Mesenchymal stem cell (in vitro differentiated cells and primary cell): ENCODE results near the gene NELFB.

Experiments used
- DNase-seq: peaks from one replicate; pipeline ENCODE4 v3.0.0-alpha.2; 2013
- H2AFZ ChIP-seq: one replicate; pipeline ENCODE4 v1.6.1; 2013; ENCODE audit warnings: low read depth, mild to moderate bottlenecking, control low read depth, inconsistent platforms, low read length, moderate library complexity
- H2AK5ac ChIP-seq: 2 replicates; pipeline ENCODE4 v1.6.1; 2013; ENCODE audit warnings: low read length, moderate library complexity, mild to moderate bottlenecking, inconsistent platforms; ENCODE audit not compliant: severe bottlenecking
- H2BK120ac ChIP-seq: one replicate; pipeline ENCODE4 v1.6.1; 2013; ENCODE audit warnings: low read depth, mild to moderate bottlenecking, inconsistent platforms, low read length, moderate library complexity
- H2BK12ac ChIP-seq, 2 experiments: one replicate each; pipeline ENCODE4 v1.6.1; 2013; ENCODE audit warnings: inconsistent platforms in 2 of 2, low read length in 2 of 2, mild to moderate bottlenecking in 2 of 2, moderate library complexity in 2 of 2, control low read depth in 1 of 2
- H2BK15ac ChIP-seq: one replicate; pipeline ENCODE4 v1.6.1; 2013; ENCODE audit warnings: mild to moderate bottlenecking, low read depth, inconsistent platforms; ENCODE audit not compliant: poor library complexity, severe bottlenecking
- H2BK5ac ChIP-seq: 2 replicates; pipeline ENCODE4 v1.6.1; 2013; ENCODE audit warnings: low read depth, mild to moderate bottlenecking, low read length, control low read depth, inconsistent platforms; ENCODE audit not compliant: poor library complexity, severe bottlenecking
- H3K14ac ChIP-seq, 2 experiments: one replicate each; pipeline ENCODE4 v1.6.1; 2013; ENCODE audit warnings: inconsistent platforms in 2 of 2, low read length in 2 of 2, control low read depth in 1 of 2, mild to moderate bottlenecking in 1 of 2, moderate library complexity in 1 of 2
- H3K18ac ChIP-seq, 2 experiments: one replicate each; pipeline ENCODE4 v1.6.1; 2013; ENCODE audit warnings: inconsistent platforms in 2 of 2, low read length in 2 of 2, control low read depth in 1 of 2, low read depth in 1 of 2, mild to moderate bottlenecking in 1 of 2
- H3K23ac ChIP-seq, 2 experiments: one replicate each; pipeline ENCODE4 v1.6.1; 2013; ENCODE audit warnings: inconsistent platforms in 2 of 2, low read length in 2 of 2, mild to moderate bottlenecking in 2 of 2, moderate library complexity in 2 of 2, control low read depth in 1 of 2
- H3K27ac ChIP-seq: 2 replicates; pipeline ENCODE4 v1.5.1; 2013; ENCODE audit warnings: mild to moderate bottlenecking, moderate library complexity, low read length, control low read depth, inconsistent platforms; ENCODE audit not compliant: poor library complexity, severe bottlenecking
- H3K27me3 ChIP-seq, 2 experiments: 2 replicates each; pipeline versions ENCODE4 v1.6.1 to v1.7.0; 2013; ENCODE audit warnings: low read length in 2 of 2, mild to moderate bottlenecking in 2 of 2, moderate library complexity in 2 of 2, control low read depth in 1 of 2, inconsistent platforms in 1 of 2; ENCODE audit not compliant: control insufficient read depth in 1 of 2, insufficient read depth in 1 of 2
- H3K36me3 ChIP-seq, 2 experiments: 2 replicates each; pipeline versions ENCODE4 v1.6.1 to v1.7.0; 2013; ENCODE audit warnings: low read length in 2 of 2, control low read depth in 1 of 2, inconsistent platforms in 1 of 2, low read depth in 1 of 2, mild to moderate bottlenecking in 1 of 2; ENCODE audit not compliant: insufficient read depth in 2 of 2, control insufficient read depth in 1 of 2
- H3K4ac ChIP-seq, 2 experiments: one replicate each; pipeline ENCODE4 v1.6.1; 2013; ENCODE audit warnings: inconsistent platforms in 2 of 2, low read length in 2 of 2, mild to moderate bottlenecking in 2 of 2, moderate library complexity in 2 of 2, control low read depth in 1 of 2, low read depth in 1 of 2
- H3K4me1 ChIP-seq: 2 replicates; pipeline ENCODE4 v1.6.1; 2013; ENCODE audit warnings: low read depth, low read length, control low read depth; ENCODE audit not compliant: control insufficient read depth, insufficient read depth
- H3K4me2 ChIP-seq: 2 replicates; pipeline ENCODE4 v1.6.1; 2013; ENCODE audit warnings: low read length, mild to moderate bottlenecking, inconsistent platforms; ENCODE audit not compliant: poor library complexity, severe bottlenecking
- H3K4me3 ChIP-seq, 2 experiments: 2 replicates each; pipeline versions ENCODE4 v1.5.1 to v1.7.0; 2013; ENCODE audit warnings: low read length in 2 of 2, mild to moderate bottlenecking in 2 of 2, control low read depth in 1 of 2, low read depth in 1 of 2; ENCODE audit not compliant: insufficient read depth in 1 of 2
- H3K79me1 ChIP-seq: replicated peaks from 2 replicates; pipeline ENCODE4 v1.6.1; 2013; ENCODE audit warnings: mild to moderate bottlenecking, control low read depth, low read length, inconsistent platforms; ENCODE audit not compliant: poor library complexity, severe bottlenecking
- H3K9ac ChIP-seq: 2 replicates; pipeline ENCODE4 v1.7.0; 2013; ENCODE audit warnings: mild to moderate bottlenecking, low read length, moderate library complexity
- H3K9me3 ChIP-seq: 2 replicates; pipeline ENCODE4 v1.7.0; 2013; ENCODE audit warnings: mild to moderate bottlenecking, low read length; ENCODE audit not compliant: control insufficient read depth
- H4K8ac ChIP-seq: one replicate; pipeline ENCODE4 v1.6.1; 2013; ENCODE audit warnings: inconsistent platforms, mild to moderate bottlenecking, low read length, moderate library complexity
- H4K91ac ChIP-seq: one replicate; pipeline ENCODE4 v1.6.1; 2013; ENCODE audit warnings: mild to moderate bottlenecking, low read length, inconsistent platforms
- WGBS: methylation state at CpG from one replicate; pipeline ENCODE4 v1.1.7; 2013; ENCODE audit warnings: mixed read lengths; 5-methylcytosine and 5-hydroxymethylcytosine counted together

Gene NELFB

GRCh38 chr9:137278721-137279711 lies 23.9 kb downstream of the NELFB start:
- Histone ChIP-seq H3K36me3 (peaks cover 2 to 53% of the 10 kb centered on the region in 2 experiments), H4K91ac (peak overlapping the region; percentile 83), H2BK12ac (peak overlapping the region; percentile 15 to 69), H3K9me3 (no peaks in the 10 kb centered on the region), H3K23ac (peak overlapping the region in 1 of 2 experiments; percentile 51), H3K14ac (peak overlapping the region in 1 of 2 experiments; percentile 90), H2AFZ (no peak overlapping the region), H3K4me1 (peaks cover 68% of the 10 kb centered on the region), H2AK5ac (no peak overlapping the region), H3K27ac (no peak overlapping the region), H3K27me3 (peaks cover 0 to 46% of the 10 kb centered on the region in 2 experiments), H3K4me2 (peak overlapping the region; percentile 70), H3K4me3 (peak overlapping the region in 1 of 2 experiments; percentile 63), H3K79me1 (peaks cover 32% of the 10 kb centered on the region), H2BK15ac (peak overlapping the region; percentile 54), H2BK5ac (no peak overlapping the region), H3K4ac (peak overlapping the region; percentile 82 to 95), H3K9ac (no peak overlapping the region), H2BK120ac (peak overlapping the region; percentile 96), H3K18ac (peak overlapping the region; percentile 26 to 88), H4K8ac (peak overlapping the region; percentile 79)
- DNase-seq: no peak
- 79% methylated on average over 136 of the region's 139 CpGs for WGBS

GRCh38 chr9:137279741-137280473 lies 24.8 kb downstream of the NELFB start:
- DNase-seq: no peak

GRCh38 chr9:137280474-137281344 lies 25.6 kb downstream of the NELFB start:
- Histone ChIP-seq H4K8ac (peak overlapping the region; percentile 75), H2BK120ac (peak overlapping the region; percentile 85), H4K91ac (peak overlapping the region; percentile 67), H3K4me3 (peak overlapping the region in 1 of 2 experiments; percentile 3), H2BK15ac (peak overlapping the region; percentile 28), H3K18ac (peak overlapping the region; percentile 23 to 84), H2BK5ac (no peak overlapping the region), H3K4me2 (peak overlapping the region; percentile 75), H2AK5ac (no peak overlapping the region), H3K4ac (peak overlapping the region; percentile 57 to 84), H3K9ac (no peak overlapping the region), H3K4me1 (peaks cover 61% of the 10 kb centered on the region), H3K79me1 (peaks cover 23% of the 10 kb centered on the region), H3K14ac (peak overlapping the region in 1 of 2 experiments; percentile 38), H2BK12ac (peak overlapping the region in 1 of 2 experiments; percentile 37), H3K36me3 (peaks cover 0 to 45% of the 10 kb centered on the region in 2 experiments), H3K23ac (peak overlapping the region; percentile 41 to 71), H3K27me3 (peaks cover 0 to 46% of the 10 kb centered on the region in 2 experiments), H2AFZ (no peak overlapping the region), H3K27ac (no peak overlapping the region), H3K9me3 (no peaks in the 10 kb centered on the region)
- DNase-seq: peak; percentile 54
- WGBS: 25% methylated on average over 66 of the region's 85 CpGs

More at GRCh38 chr9:137279741-137280473, 24.8 kb downstream of the NELFB start:
- Histone ChIP-seq H3K4me3 (no peak overlapping the region), H3K27ac (no peak overlapping the region), H3K18ac (no peak overlapping the region), H3K4me2 (no peak overlapping the region), H4K91ac (peak overlapping the region; percentile 61), H2BK15ac (no peak overlapping the region), H2BK120ac (no peak overlapping the region), H2BK12ac (peak overlapping the region in 1 of 2 experiments; percentile 8), H2AFZ (no peak overlapping the region), H4K8ac (peak overlapping the region; percentile 63), H3K27me3 (peaks cover 0 to 46% of the 10 kb centered on the region in 2 experiments), H2AK5ac (no peak overlapping the region), H3K9ac (no peak overlapping the region), H3K4ac (peak overlapping the region; percentile 44 to 75), H2BK5ac (no peak overlapping the region), H3K36me3 (peaks cover 0 to 45% of the 10 kb centered on the region in 2 experiments), H3K23ac (no peak overlapping the region), H3K9me3 (no peaks in the 10 kb centered on the region), H3K14ac (peak overlapping the region in 1 of 2 experiments; percentile 1), H3K4me1 (peaks cover 64% of the 10 kb centered on the region), H3K79me1 (peaks cover 27% of the 10 kb centered on the region)
- WGBS: 98% methylated on average over 38 of the region's 41 CpGs
